Mesendoderm (in vitro differentiated cells): Measurements from ENCODE around the gene S100A3.
"Not testable (repeated sequence)": the region's sequence is repeated elsewhere in the genome, so short reads cannot be mapped to it uniquely, and the experiment has no call there.

ENCODE experiments used
- DNase-seq: peaks from one replicate; pipeline ENCODE4 v3.0.0; 2013
- H2AK5ac ChIP-seq: 2 replicates; pipeline ENCODE4 v1.6.1; 2013; ENCODE audit warnings: low read length, inconsistent platforms
- H2BK120ac ChIP-seq: 2 replicates; pipeline ENCODE4 v1.6.1; 2013; ENCODE audit warnings: low read depth, mild to moderate bottlenecking, low read length, moderate library complexity, mixed read lengths
- H2BK15ac ChIP-seq: replicated peaks from 2 replicates; pipeline ENCODE4 v1.6.1; 2013; ENCODE audit warnings: low read depth, mild to moderate bottlenecking, moderate library complexity
- H2BK5ac ChIP-seq: 2 replicates; pipeline ENCODE4 v1.6.1; 2013; ENCODE audit warnings: low read length, inconsistent platforms
- H3K18ac ChIP-seq: 2 replicates; pipeline ENCODE4 v1.6.1; 2013; ENCODE audit warnings: mild to moderate bottlenecking, low read length, mixed read lengths
- H3K23ac ChIP-seq: one replicate; pipeline ENCODE4 v1.6.1; 2013; ENCODE audit warnings: low read length
- H3K27ac ChIP-seq: 2 replicates; pipeline ENCODE4 v1.5.1; 2013; ENCODE audit warnings: low read depth, mild to moderate bottlenecking, inconsistent platforms, low read length, moderate library complexity
- H3K27me3 ChIP-seq: 2 replicates; pipeline ENCODE4 v1.6.1; 2013; ENCODE audit warnings: low read length, control low read depth, mild to moderate bottlenecking, inconsistent platforms; ENCODE audit not compliant: insufficient read depth, poor library complexity
- H3K36me3 ChIP-seq: 2 replicates; pipeline ENCODE4 v1.6.1; 2013; ENCODE audit warnings: low read length, inconsistent platforms; ENCODE audit not compliant: control insufficient read depth, insufficient read depth
- H3K4ac ChIP-seq: one replicate; pipeline ENCODE4 v1.6.1; 2013; ENCODE audit warnings: low read depth, mild to moderate bottlenecking, low read length, moderate library complexity
- H3K4me1 ChIP-seq: 2 replicates; pipeline ENCODE4 v1.6.1; 2013; ENCODE audit warnings: low read depth, low read length, inconsistent platforms; ENCODE audit not compliant: control insufficient read depth
- H3K4me2 ChIP-seq: 2 replicates; pipeline ENCODE4 v1.6.1; 2013; ENCODE audit warnings: low read length
- H3K4me3 ChIP-seq: 2 replicates; pipeline ENCODE4 v1.5.1; 2013; ENCODE audit warnings: mild to moderate bottlenecking, low read length
- H3K56ac ChIP-seq: one replicate; pipeline ENCODE4 v1.6.1; 2013; ENCODE audit warnings: low read length
- H3K79me1 ChIP-seq: 2 replicates; pipeline ENCODE4 v1.6.1; 2013; ENCODE audit warnings: low read length, inconsistent platforms
- H3K79me2 ChIP-seq: 2 replicates; pipeline ENCODE4 v1.6.1; 2013; ENCODE audit warnings: mild to moderate bottlenecking, low read length; ENCODE audit not compliant: control insufficient read depth, insufficient read depth
- H3K9ac ChIP-seq: 2 replicates; pipeline ENCODE4 v1.6.1; 2013; ENCODE audit warnings: low read length, inconsistent platforms
- H4K5ac ChIP-seq: one replicate; pipeline ENCODE4 v1.6.1; 2013; ENCODE audit warnings: low read length
- H4K8ac ChIP-seq: one replicate; pipeline ENCODE4 v1.6.1; 2013; ENCODE audit warnings: low read depth, mild to moderate bottlenecking, control low read depth, low read length, moderate library complexity
- WGBS: extraction: QIAGEN DNeasy Blood & Tissue Kit; methylation state at CpG from one replicate; pipeline ENCODE4 v1.1.7; 2013; ENCODE audit warnings: low lambda C conversion rate, missing lambda C conversion rate; ENCODE audit not compliant: insufficient coverage; ENCODE audit errors: extremely low coverage; 5-methylcytosine and 5-hydroxymethylcytosine counted together

Gene S100A3

DNA sequence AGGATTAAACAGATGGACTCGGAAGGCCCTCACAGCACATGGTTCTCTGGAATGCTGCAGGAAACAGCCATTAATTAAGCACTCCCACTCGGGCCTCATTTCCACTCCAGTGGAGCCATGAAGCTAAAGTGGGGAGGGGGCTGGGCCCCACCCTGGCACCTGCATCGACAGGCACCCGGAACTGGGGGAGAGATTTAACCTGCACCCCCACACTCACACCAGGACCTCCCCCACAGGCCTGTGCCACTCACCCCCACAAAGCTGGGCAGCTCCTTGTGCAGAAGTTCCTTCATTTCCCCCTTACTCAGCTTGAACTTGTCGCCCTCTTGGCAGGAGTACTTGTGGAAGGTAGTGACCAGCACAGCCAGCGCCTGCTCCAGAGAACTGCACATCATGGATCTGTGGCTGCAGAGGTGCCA is 14.4 kb upstream of the S100A3 start:
- Histone ChIP-seq H2BK5ac (no peak overlapping the region), H3K27ac (no peak overlapping the region), H3K27me3 (no peaks in the 10 kb centered on the region), H2BK15ac (no peak overlapping the region), H2AK5ac (no peak overlapping the region), H3K4me1 (peaks cover 10% of the 10 kb centered on the region), H3K56ac (no peak overlapping the region), H3K79me1 (no peaks in the 10 kb centered on the region), H4K8ac (no peak overlapping the region), H3K79me2 (no peaks in the 10 kb centered on the region), H3K23ac (no peak overlapping the region), H3K4me3 (no peak overlapping the region), H3K18ac (no peak overlapping the region), H3K36me3 (no peaks in the 10 kb centered on the region), H3K4me2 (no peak overlapping the region), H3K4ac (no peak overlapping the region), H4K5ac (no peak overlapping the region), H2BK120ac (no peak overlapping the region), H3K9ac (no peak overlapping the region)
- no CpG with 5 or more reads among the region's 6 CpGs for WGBS
- no peak for DNase-seq

DNA sequence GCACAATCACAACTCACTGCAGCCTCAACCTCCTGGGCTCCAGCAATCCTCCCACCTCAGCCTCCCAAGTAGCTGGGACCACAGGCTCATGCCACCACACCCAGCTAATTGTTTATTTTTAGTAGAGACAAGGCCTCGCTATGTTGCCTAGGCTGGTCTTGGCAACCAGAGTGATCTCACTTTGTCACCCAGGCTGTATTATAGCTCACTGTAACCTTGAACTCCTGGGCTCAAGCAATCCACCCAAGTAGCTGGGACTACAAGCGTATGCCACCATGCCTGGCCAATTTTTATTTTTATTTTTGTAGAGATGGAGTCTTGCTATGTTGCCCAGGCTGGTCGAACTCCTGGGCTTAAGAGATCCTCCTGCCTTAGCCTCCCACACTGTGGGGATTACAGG is 13.0 kb upstream of the S100A3 start:
- WGBS, result no CpG with 5 or more reads among the region's 3 CpGs
- not testable (repeated sequence) for H3K27me3 ChIP-seq

DNA sequence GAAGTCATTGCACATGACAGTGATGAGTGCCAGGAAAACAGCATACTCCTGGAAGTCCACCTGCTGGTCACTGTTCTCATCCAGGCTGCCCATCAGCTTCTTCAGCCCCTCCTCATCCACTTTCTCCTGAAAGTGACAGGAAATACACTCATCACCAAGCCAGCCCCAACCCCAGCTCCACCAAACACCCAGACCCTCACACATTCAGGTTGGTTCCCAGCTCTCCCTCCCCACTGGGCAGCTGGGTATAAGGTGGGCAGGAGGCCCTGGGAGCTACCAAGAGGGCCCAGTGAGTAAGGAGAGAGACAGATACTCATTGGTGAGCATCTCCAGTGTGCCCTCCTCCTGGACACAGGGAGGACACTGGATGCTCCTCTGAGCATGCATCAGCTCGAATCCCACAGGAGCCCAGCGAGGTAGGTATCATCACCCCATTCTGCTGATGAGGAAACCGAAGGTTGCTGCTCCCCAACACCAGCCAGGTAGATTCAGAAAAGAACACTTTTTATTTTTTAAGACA is 12.5 kb upstream of the S100A3 start:
- Histone ChIP-seq H3K9ac (no peak overlapping the region), H3K56ac (no peak overlapping the region), H4K5ac (no peak overlapping the region), H3K4ac (no peak overlapping the region), H3K23ac (no peak overlapping the region), H3K79me2 (no peaks in the 10 kb centered on the region), H2BK120ac (no peak overlapping the region), H3K18ac (no peak overlapping the region), H3K4me2 (no peak overlapping the region), H2AK5ac (no peak overlapping the region), H2BK5ac (no peak overlapping the region), H3K36me3 (no peaks in the 10 kb centered on the region), H4K8ac (no peak overlapping the region), H3K27me3 (no peaks in the 10 kb centered on the region), H3K79me1 (no peaks in the 10 kb centered on the region), H3K4me3 (no peak overlapping the region), H3K27ac (no peak overlapping the region), H2BK15ac (no peak overlapping the region), H3K4me1 (peaks cover 2% of the 10 kb centered on the region)
- DNase-seq, result no peak
- no CpG with 5 or more reads among the region's 3 CpGs for WGBS

More for the DNA sequence above, 13.0 kb upstream of the S100A3 start:
- not testable (repeated sequence) for H2BK120ac ChIP-seq, H3K36me3 ChIP-seq, H3K4ac ChIP-seq, H3K9ac ChIP-seq, H4K8ac ChIP-seq, H2BK5ac ChIP-seq, H3K79me1 ChIP-seq, H3K4me1 ChIP-seq, H3K4me3 ChIP-seq, H2BK15ac ChIP-seq, H2AK5ac ChIP-seq, H4K5ac ChIP-seq, H3K23ac ChIP-seq, H3K18ac ChIP-seq, H3K27ac ChIP-seq, DNase-seq, H3K56ac ChIP-seq, H3K79me2 ChIP-seq, H3K4me2 ChIP-seq

DNA sequence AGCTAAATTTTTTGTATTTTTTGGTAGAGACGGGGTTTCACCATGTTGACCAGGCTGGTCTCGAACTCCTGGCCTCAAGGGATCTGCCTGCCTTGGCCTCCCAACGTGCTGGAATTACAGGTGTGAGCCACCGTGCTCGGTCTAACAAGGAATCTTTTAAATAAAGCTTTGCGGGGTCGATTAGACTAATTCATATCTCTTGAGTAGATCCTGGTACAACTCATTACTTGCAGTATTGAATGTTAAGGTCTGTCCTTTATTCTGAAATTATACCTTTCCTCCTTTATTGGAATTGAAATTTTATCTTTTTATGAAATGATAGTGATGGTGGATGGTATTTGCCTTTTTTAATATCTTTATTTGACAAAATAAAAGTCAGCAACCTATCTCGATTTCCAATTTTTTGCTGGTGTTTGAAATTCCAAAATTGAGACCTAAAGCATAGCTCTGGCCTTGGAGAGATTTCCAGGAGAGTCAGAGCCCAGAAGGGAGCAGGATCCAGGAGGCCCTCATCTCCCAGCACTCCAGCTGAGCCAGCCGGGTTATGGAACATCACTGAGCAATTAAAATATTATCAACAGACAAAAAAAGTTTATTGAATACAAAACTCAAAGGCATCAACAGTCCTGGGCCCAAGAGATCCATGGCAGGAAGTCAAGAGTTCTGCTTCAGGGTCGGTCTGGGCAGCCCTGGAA is 11.9 kb upstream of the S100A3 start:
- H3K4me1 ChIP-seq, result peaks cover 2% of the 10 kb centered on the region
- H3K27me3 ChIP-seq, result no peaks in the 10 kb centered on the region
- no CpG with 5 or more reads among the region's 10 CpGs for WGBS

DNA sequence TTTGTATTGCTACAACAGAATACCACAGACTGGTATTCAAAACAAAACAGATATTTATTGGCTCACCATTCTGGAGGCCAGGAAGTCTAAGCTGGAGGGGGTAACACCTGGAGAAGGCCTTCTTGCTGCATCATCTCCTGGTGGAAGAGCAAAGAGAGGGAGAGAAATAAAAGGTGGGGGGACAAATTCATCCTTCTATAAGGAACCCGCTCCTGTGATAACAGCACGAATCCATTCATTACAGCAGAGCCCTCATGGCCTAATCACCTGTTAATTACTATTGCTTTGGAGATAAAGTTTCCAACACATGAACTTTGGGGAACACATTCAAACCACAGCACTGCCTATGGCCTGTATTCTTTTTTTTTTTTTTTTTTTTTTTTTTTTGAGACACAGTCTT is 11.2 kb upstream of the S100A3 start:
- WGBS, result no CpG with 5 or more reads among the region's 2 CpGs
- Histone ChIP-seq H3K79me1 (no peaks in the 10 kb centered on the region), H3K18ac (no peak overlapping the region), H3K27ac (no peak overlapping the region), H4K8ac (no peak overlapping the region), H2BK5ac (no peak overlapping the region), H3K56ac (no peak overlapping the region), H3K23ac (no peak overlapping the region), H3K79me2 (no peaks in the 10 kb centered on the region), H2AK5ac (no peak overlapping the region), H2BK15ac (no peak overlapping the region), H4K5ac (no peak overlapping the region), H2BK120ac (no peak overlapping the region), H3K4me1 (no peaks in the 10 kb centered on the region), H3K9ac (no peak overlapping the region), H3K4me2 (no peak overlapping the region), H3K27me3 (no peaks in the 10 kb centered on the region), H3K4me3 (no peak overlapping the region), H3K4ac (no peak overlapping the region), H3K36me3 (no peaks in the 10 kb centered on the region)
- DNase-seq, result no peak

More for the DNA sequence above, 11.9 kb upstream of the S100A3 start:
- no peak for DNase-seq
- Histone ChIP-seq H3K79me1 (no peaks in the 10 kb centered on the region), H3K79me2 (no peaks in the 10 kb centered on the region), H2BK15ac (no peak overlapping the region), H4K5ac (no peak overlapping the region), H2AK5ac (no peak overlapping the region), H3K27ac (no peak overlapping the region), H3K4ac (no peak overlapping the region), H3K23ac (no peak overlapping the region), H3K18ac (no peak overlapping the region), H3K4me3 (no peak overlapping the region), H4K8ac (no peak overlapping the region), H3K56ac (no peak overlapping the region), H3K9ac (no peak overlapping the region), H2BK120ac (no peak overlapping the region), H3K36me3 (no peaks in the 10 kb centered on the region), H2BK5ac (no peak overlapping the region), H3K4me2 (no peak overlapping the region)

DNA sequence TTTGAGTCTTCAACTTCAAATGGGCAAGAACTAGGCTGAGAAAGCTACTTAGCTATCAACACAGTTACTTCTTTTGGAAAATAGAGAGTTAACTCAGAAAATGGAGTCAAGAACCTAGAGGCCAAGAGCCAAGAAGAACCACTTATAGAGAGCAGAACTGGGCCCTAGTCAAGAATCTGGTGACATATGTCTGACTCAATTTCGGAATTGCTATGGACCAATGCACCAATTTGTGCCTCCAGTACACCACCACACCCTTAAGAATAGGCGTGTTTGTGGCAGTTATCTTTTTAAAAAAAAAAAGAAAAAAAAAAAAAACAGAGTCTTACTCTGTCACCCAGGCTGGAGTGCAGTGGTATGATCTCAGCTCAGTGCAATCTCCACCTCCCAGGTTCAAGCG is 8.8 kb upstream of the S100A3 start:
- Histone ChIP-seq H3K27ac (no peak overlapping the region), H3K4me1 (no peaks in the 10 kb centered on the region), H3K18ac (no peak overlapping the region), H3K4ac (no peak overlapping the region), H2AK5ac (no peak overlapping the region), H2BK15ac (no peak overlapping the region), H3K79me1 (no peaks in the 10 kb centered on the region), H3K4me2 (no peak overlapping the region), H3K56ac (no peak overlapping the region), H3K23ac (no peak overlapping the region), H4K5ac (no peak overlapping the region), H2BK120ac (no peak overlapping the region), H3K9ac (no peak overlapping the region), H3K79me2 (no peaks in the 10 kb centered on the region), H3K36me3 (no peaks in the 10 kb centered on the region), H3K27me3 (no peaks in the 10 kb centered on the region), H4K8ac (no peak overlapping the region), H3K4me3 (no peak overlapping the region), H2BK5ac (no peak overlapping the region)
- no CpG with 5 or more reads among the region's 3 CpGs for WGBS
- no peak for DNase-seq
